GM23248 (cell line): ENCODE data around the gene MIEN1.

ENCODE experiments used
- EZH2 ChIP-seq: fragments of 200-600 bp; sonication (generic); IDR thresholded peaks from 2 replicates; pipeline ENCODE4 v1.6.1; 2018; ENCODE audit warnings: antibody characterized with exemption, mild to moderate bottlenecking; ENCODE audit not compliant: insufficient read depth, poor library complexity, severe bottlenecking
- EZH2phosphoT487 ChIP-seq: fragments of 200-600 bp; sonication (generic); IDR thresholded peaks from 2 replicates; pipeline ENCODE4 v1.6.1; 2018; ENCODE audit warnings: antibody characterized with exemption, moderate library complexity, mild to moderate bottlenecking, low read depth; ENCODE audit not compliant: insufficient read depth

DNA sequence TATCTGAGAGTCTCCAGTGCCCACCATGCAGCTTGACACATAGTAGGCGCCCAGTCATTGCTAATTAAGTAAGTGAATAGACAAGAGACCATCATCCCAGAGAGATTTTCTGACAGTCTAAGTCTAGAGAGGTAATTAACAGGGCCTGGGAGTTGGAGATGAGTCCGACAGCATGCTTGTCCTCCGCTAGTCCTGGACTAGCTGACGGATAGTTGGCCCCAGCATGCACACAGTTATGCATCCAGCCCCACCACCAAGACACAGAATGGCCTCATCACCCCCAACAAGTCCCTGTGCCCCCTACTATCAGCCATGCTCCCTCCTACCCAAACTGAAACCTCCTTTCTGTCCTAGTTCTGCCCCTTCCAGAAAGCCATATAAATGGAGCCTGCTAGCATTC lies 17.4 kb upstream of the MIEN1 start:
- TF ChIP-seq EZH2phosphoT487 (no peak), EZH2 (no peak)
